Vagina (tissue), 2 donors: ENCODE results near the gene ROBO4.

Source experiments
- POLR2A ChIP-seq, 2 donors: fragments of 450-650 bp; IDR thresholded peaks; one replicate each; pipeline ENCODE4 v1.6.1; 2017; ENCODE audit warnings: antibody characterized with exemption in 2 of 2, mild to moderate bottlenecking in 2 of 2, moderate library complexity in 2 of 2
- POLR2AphosphoS5 ChIP-seq, 2 donors: sonication (generic); formaldehyde crosslinking; IDR thresholded peaks; one replicate each; pipeline ENCODE4 v1.9.0; 2017; ENCODE audit warnings: antibody characterized with exemption in 2 of 2, mild to moderate bottlenecking in 2 of 2, low read depth in 1 of 2; ENCODE audit not compliant: insufficient read depth in 1 of 2
- TF ChIP-seq, protein P1 (sequence below), 3 experiments: fragments of 450-650 bp in 2 of 3; fragments of 200-600 bp in 1 of 3; sonication (generic) in 1 of 3; IDR thresholded peaks; one replicate each; pipeline ENCODE4 v1.5.1; 2017 to 2019; ENCODE audit warnings: antibody characterized with exemption in 3 of 3, mild to moderate bottlenecking in 2 of 3, moderate library complexity in 2 of 3

DNA sequence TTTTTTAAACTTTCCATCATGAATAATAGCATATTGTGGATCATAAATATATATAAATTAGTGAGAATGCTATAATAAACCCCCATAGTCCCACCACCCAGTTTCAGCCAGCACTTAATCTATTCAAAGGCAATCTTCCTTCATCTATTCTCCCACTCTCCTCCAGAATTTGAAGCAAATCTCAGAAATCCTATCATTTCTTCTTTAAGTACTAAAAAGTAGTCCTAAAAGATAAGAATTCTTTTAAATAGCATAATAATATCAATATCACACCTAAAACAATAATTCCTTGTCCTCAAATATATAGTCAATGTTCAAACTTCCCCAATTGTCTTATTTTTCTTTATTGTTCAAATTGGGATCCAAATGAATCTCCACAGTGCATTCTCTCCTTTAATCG is 57.0 kb downstream of the ROBO4 start:
- TF ChIP-seq, protein P1, sequence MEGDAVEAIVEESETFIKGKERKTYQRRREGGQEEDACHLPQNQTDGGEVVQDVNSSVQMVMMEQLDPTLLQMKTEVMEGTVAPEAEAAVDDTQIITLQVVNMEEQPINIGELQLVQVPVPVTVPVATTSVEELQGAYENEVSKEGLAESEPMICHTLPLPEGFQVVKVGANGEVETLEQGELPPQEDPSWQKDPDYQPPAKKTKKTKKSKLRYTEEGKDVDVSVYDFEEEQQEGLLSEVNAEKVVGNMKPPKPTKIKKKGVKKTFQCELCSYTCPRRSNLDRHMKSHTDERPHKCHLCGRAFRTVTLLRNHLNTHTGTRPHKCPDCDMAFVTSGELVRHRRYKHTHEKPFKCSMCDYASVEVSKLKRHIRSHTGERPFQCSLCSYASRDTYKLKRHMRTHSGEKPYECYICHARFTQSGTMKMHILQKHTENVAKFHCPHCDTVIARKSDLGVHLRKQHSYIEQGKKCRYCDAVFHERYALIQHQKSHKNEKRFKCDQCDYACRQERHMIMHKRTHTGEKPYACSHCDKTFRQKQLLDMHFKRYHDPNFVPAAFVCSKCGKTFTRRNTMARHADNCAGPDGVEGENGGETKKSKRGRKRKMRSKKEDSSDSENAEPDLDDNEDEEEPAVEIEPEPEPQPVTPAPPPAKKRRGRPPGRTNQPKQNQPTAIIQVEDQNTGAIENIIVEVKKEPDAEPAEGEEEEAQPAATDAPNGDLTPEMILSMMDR (IDR thresholded peaks at IDR 0.05) = no peak
- TF ChIP-seq POLR2A (IDR thresholded peaks at IDR 0.05) = no peak
- no peak for TF ChIP-seq POLR2AphosphoS5 (IDR thresholded peaks at IDR 0.05; ENCODE audit: insufficient read depth in 1 of 2, low read depth in 1 of 2)
